ENCODE measurements around the gene PPP2R2B.

The PPP2R2B gene

GRCh38 chr5:146755793-146756192 is 122.8 kb downstream of the PPP2R2B start:
- no peak for TF ChIP-seq CTCF (IDR thresholded peaks at IDR 0.05; ENCODE audit: low read length, missing control alignments)

GRCh38 chr5:146754621-146755020 is 123.9 kb downstream of the PPP2R2B start:
- DNase-seq (ENCODE audit: low read depth): no peak
- no peak for TF ChIP-seq CTCF (IDR thresholded peaks at IDR 0.05; ENCODE audit: low read length, missing control alignments)
- H3K4me3 ChIP-seq (replicated peaks; ENCODE audit: low read depth, low read length): no peak overlapping the region

More at GRCh38 chr5:146755793-146756192, 122.8 kb downstream of the PPP2R2B start:
- H3K4me3 ChIP-seq (replicated peaks; ENCODE audit: low read depth, low read length): no peak overlapping the region
- no peak for DNase-seq (ENCODE audit: low read depth)

GRCh38 chr5:146753641-146754040 is 124.9 kb downstream of the PPP2R2B start:
- no peak for TF ChIP-seq CTCF (IDR thresholded peaks at IDR 0.05; ENCODE audit: low read length, missing control alignments)
- no peak for DNase-seq (ENCODE audit: low read depth)
- no peak overlapping the region for H3K4me3 ChIP-seq (replicated peaks; ENCODE audit: low read depth, low read length)

GRCh38 chr5:146751781-146752401 is 126.7 kb downstream of the PPP2R2B start:
- no peak overlapping the region for H3K4me3 ChIP-seq (replicated peaks; ENCODE audit: low read depth, low read length)
- DNase-seq (ENCODE audit: low read depth): no peak
- TF ChIP-seq CTCF (IDR thresholded peaks at IDR 0.05; ENCODE audit: low read length, missing control alignments): no peak

GRCh38 chr5:146751054-146751453 is 127.5 kb downstream of the PPP2R2B start:
- TF ChIP-seq CTCF (IDR thresholded peaks at IDR 0.05; ENCODE audit: low read length, missing control alignments): no peak
- H3K4me3 ChIP-seq (replicated peaks; ENCODE audit: low read depth, low read length): no peak overlapping the region
- DNase-seq (ENCODE audit: low read depth): no peak

GRCh38 chr5:146748533-146748932 is 130.0 kb downstream of the PPP2R2B start:
- no peak overlapping the region for H3K4me3 ChIP-seq (replicated peaks; ENCODE audit: low read depth, low read length)
- DNase-seq (ENCODE audit: low read depth): no peak
- TF ChIP-seq CTCF (IDR thresholded peaks at IDR 0.05; ENCODE audit: low read length, missing control alignments): no peak

GRCh38 chr5:146745931-146746577 is 132.5 kb downstream of the PPP2R2B start:
- DNase-seq (ENCODE audit: low read depth): no peak
- TF ChIP-seq CTCF (IDR thresholded peaks at IDR 0.05; ENCODE audit: low read length, missing control alignments): no peak
- no peak overlapping the region for H3K4me3 ChIP-seq (replicated peaks; ENCODE audit: low read depth, low read length)

All from fibroblast of pulmonary artery (primary cell).